ENCODE data around the gene SSBP3.

DNA sequence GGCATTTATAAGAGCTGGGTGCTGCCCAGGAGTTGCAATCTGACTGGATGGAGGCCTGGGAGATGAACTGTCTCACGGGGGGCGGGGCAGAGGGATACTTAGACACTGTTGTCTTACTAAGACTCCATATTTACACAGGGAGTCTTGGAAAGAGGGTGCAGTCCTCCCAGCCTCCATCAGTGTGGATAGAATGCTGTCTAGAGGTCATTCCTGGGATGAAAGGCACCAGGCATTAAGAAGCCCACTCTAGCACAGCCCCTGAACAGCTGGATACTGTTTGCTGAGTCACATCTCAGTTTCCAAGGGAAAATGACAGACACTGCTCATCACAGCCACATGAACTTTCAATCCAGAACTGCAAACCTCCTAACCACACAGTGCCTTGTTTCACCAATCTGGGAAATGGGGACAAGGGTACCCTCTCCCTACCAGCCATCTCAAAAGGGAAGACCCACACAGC, 43.3 kb downstream of the SSBP3 start:
- TF ChIP-seq EZH2 (IDR thresholded peaks at IDR 0.05) (no peak), POLR2AphosphoS5 (IDR thresholded peaks at IDR 0.05; ENCODE audit: borderline replicate concordance, low read depth, low read length) (no peak)
